CD4-positive, alpha-beta T cell treated with Interleukin-4 for 4 hours (primary cell): ENCODE data around the gene SPG7.

Source experiments
- DNase-seq: peaks from one replicate; pipeline ENCODE4 v3.0.0-alpha.2; 2020

SPG7 gene

DNA sequence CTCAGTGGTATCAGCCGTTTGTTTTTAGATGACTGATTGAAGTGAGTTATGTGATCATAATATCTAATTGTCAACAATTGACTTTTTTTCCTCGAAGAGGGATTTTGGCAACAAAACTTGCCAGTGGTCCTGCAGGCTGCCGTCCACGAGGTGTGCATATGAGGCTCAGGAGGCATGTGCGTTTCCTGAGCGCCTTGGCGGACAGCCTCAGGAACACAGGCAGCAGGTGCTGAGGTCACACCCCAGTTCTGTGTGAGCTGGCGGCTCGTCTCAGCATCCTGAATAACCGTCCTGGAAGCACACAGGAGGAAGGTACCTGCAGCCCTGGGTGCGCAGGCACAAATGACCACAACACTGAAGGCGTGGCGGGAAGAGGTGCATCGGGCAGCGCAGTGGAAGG, 11.7 kb downstream of the SPG7 start:
- DNase-seq = no peak

DNA sequence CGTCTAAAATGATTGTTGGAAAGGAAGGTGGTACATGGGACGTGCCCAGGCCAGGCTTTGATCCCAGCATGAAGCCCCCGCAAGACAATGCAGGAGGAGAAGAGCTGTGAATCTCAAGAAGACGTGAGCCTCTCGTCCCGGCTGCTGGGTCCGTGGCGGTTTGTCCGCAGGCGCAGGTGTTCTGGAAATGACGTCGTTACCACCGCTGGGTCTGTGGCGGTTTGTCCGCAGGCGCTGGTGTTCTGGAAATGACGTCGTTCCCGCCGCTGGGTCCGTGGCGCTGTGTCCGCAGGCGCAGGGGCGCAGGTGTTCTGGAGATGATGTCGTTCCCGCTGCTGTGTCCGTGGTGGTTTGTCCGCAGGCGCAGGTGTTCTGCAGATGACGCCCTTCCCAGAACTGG, 14.1 kb downstream of the SPG7 start:
- no peak for DNase-seq

DNA sequence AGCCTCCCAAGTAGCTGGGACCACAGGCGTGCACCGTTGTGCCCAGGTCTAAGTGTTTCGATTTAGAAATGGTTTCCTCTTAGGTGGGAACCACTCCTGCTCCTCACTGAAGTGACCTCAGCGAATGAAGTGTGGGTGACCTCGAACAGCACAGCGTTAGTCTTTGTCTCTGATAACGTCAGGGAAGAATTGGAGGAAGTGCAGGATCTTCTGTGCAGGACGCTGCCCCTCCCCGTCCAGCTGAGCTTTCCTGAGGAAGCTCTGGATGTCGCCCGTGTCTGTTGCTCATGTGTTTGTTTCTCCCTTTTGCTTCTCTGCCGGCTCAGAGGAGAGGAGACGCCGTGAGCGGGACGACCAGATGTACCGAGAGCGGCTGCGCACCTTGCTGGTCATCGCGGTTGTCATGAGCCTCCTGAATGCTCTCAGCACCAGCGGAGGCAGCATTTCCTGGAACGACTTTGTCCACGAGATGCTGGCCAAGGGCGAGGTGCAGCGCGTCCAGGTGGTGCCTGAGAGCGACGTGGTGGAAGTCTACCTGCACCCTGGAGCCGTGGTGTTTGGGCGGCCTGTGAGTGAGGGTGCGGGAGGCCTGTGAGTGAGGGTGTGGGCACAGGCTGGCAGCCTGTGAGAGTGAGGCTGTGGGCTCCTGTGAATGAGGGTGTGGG, 15.6 kb downstream of the SPG7 start:
- no peak for DNase-seq

DNA sequence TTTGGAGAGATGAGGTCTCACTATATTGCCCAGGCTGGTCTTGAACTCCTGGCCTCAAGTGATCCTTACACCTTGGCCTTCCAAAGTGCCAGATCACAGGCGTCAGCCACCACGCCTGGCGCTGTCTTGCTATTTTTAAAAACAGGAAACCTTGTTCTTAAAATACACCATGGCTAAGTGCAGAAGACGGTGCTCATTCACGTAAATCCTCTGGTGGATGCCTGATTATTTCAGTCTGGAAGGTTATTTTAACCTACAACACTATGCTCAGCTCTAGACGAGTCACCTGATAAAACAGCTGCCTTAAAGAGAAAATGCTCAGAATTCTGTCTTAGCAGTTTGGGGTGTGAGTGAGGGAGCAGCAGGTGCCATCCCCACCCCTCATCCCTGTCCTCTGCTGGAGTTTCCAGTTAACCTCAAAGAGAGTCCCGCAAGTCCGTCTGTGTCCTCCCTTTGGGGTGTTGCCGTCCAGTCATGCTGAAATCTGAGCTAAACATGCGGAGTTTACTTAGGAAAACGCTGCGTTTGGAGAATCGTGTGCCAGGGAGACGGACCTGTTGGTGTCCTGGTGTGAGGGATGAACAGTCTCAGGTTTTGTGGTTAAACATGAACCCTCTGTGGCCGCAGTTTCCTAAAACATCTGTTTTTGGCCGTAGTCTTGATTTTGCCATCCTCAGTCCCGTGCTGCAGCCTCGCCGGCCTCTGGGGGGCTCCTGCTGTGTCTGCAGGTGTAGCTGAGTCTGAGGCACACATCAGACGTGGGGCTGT, 17.1 kb downstream of the SPG7 start:
- no peak for DNase-seq

DNA sequence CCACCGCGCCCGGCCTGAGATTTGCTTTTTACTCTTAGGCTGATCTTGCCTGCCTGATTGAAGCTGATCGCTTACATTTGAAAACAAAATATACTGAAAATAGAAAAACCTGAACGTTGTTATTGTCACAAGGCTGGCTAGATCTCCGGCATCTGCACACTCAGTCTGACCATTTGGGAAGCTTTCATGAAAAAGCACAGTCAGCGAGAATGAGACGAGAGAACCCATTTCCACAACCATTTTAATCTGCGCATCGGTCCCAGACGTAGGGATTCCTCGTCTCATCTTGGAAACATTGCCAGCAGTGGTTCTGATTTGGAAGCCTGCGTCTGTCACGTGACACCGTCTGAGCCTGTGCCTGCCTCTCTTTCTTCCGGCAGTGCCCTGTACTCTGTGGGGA, 20.9 kb downstream of the SPG7 start:
- DNase-seq = no peak

DNA sequence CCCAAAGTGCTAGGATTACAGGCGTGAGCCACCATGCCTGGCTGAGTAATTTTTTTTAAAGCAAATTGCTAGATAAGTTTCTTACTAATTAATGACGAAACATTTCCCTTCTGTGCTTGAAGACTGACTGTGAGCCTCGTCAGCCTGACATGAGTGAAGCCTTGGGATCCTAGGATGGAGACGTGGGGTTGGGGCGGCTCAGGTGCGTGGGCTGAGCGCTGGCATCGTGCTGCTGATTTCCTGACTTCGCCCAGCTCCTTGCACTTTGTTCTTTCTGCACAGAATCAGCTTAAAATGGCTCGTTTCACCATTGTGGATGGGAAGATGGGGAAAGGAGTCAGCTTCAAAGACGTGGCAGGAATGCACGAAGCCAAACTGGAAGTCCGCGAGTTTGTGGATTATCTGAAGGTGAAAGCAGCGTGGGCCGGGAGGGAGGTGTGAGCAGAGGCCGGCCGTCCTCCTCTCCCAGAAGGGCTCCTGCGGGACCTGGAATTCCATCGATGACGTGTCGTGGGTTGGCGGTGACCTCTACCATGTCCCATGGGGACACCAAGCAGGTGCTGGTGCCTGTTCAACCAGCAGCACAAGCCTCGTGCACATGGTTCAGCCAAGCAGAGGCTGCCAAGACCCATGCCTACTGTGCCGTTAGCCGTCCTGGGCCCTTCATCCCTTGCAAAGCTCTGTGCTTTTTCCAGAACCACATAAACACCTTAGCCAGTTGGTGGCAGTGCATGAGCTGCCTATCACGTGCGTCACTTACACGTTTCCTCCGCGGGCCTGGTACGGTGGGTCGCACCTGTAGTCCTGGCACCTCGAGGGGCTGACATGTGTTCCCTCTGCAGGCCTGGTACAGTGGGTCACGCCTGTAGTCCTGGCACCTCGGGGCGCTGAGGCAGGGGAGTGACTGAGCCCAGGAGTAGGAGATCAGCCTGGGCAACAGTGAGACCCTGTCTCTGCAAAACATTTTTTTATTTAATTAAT, 22.5 kb downstream of the SPG7 start:
- DNase-seq = no peak

DNA sequence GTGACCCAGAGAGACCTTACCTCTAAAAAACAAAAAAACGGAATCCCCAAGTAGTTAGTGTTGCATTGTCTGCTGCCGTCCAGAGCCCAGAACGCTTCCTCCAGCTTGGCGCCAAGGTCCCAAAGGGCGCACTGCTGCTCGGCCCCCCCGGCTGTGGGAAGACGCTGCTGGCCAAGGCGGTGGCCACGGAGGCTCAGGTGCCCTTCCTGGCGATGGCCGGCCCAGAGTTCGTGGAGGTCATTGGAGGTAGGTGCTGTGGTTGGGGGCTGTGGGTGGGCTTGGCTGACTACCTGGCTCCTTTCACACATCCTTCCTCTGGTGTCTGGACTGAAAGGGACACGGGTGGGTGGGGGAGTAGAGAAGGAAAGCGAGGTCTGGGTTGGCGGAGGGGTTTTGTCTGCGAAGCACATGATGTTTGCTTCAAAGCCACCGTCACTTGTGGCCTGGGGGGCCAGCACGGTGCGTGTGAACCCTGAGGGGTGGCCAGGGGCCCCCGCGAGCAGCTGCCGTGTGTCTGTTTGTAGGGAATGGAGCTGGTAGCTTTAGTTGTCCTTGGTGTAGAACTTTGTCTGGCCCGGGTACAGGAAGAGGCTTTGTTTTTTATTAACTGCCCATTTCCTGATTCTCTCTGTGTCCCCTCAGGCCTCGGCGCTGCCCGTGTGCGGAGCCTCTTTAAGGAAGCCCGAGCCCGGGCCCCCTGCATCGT, 23.8 kb downstream of the SPG7 start:
- DNase-seq = no peak

DNA sequence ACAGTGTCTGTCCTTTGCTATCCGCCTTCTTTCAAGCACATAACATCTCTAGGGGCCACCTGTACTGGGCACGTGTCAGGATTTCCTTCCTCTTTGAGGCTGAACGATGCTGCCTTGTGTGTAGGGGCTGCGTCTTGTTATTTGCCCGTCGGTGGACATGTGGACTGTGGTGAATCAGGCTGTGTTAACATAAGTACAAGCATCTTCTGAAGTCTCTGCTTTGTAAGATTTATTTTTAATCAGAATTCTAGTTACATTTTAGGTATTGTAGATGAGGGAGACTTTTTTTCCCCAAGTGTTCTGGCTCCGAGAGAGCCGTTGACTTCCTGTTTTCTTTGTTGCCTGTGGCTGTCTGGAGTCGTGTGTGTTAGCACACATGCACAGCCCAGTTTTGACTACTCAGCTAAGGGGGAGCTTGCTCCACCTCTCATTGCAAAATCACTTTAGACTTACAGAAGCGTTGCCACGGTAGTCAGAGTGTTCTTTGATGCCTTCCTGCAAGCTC, 26.1 kb downstream of the SPG7 start:
- DNase-seq = peak; percentile 55

DNA sequence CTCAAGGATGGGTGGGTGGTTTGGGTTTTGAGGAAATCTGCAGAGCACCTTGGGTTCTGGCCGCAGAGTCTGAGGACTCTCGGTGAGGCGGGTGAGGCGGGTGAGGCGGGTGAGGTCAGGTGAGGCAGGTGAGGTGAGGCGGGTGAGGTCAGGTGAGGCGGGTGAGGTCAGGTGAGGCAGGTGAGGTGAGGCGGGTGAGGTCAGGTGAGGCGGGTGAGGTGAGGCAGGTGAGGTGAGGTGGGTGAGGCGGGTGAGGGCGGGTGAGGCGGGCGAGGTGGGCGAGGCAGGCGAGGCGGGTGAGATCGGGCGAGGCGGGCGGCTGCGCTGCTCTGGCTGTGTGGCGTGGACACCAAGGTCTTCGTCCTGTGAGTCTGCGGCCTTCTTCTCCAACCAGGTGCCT, 28.2 kb downstream of the SPG7 start:
- DNase-seq = no peak

DNA sequence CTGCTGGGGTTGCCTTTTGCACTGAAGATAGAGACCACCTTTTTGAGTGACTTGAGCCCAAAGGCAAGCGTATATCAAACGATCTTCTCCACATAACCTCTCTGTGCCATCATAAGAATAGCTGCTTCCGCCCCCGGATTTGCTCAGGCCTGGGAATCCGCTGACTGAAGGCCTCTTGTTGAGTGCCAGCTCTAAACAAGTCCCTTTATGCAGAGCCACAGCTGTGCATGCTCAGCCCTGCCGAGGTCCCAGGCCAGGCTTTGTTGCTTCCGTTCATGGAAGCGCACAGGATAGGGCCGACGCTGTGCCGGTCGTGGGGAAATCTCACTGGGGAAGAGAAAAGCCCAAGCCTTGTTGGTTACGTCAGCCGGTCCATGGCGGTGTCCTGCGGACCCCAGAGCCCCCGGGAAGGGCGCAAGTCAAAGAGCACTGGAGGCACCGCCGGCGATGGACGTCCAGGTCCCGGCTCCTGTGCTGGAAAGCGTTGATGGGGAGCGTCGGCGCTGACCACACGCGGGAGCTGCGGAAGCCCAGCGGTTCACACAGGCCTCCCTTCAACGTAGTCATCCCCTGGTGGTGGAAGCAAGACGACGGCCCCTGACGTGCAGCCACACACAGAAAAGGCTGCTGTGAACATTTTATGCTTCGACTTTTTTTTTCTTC, 28.8 kb downstream of the SPG7 start:
- no peak for DNase-seq

DNA sequence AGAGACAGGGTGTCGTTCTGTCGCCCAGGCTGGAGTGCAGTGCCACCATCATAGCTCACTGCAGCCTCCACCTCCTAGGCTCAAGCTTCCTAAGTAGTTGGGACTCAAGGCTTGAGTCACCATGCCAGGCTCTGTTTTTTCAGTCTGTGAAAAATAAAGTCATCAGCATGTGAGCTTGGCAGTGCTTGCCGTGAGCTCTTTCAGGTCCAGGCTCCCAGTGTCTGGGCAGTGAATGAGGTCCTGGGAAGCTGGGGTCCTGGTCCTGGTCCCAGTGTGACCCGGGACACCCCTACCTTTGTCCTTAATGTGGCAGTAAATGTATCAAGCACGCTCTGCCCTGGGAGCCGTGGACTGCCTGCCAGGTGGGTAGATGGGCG, 29.3 kb downstream of the SPG7 start:
- no peak for DNase-seq

DNA sequence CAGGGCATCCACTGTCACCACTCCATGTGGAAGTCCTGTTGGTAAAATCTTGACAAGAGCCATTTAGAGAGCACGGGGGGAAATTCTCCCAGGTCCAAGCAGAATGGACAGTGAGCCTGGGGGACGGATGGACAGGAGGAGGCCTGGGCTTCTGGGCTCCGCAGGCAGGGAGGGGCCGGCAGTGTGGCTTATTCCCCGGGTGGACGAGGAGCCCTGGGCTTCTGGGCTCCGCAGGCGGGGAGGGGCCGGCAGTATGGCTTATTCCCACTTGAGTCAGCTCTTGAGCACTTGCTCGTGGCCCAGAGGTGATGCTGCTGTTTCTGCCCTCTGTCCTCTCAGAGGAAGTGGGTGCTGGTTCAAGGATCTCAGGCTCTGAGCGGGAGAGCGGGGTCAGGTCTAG, 30.1 kb downstream of the SPG7 start:
- DNase-seq = no peak

DNA sequence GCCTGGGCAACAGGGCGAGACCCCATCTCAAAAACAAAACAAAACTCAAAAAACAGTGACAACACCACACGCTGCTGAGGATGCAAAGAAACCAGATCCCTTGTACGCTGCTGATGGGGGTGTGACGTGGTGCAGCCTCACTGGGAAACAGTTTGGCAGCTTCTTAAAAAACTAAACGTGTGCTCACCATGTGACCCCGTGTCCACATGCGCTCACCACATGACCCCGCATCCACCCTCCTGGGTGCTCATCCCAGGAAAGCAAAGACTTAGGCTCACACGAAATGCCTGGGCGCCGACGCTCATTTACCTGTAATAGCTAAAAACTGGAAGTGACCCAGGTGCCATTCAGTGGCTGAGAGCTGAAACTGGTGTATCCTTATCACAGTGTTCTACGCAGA, 32.4 kb downstream of the SPG7 start:
- DNase-seq = no peak

DNA sequence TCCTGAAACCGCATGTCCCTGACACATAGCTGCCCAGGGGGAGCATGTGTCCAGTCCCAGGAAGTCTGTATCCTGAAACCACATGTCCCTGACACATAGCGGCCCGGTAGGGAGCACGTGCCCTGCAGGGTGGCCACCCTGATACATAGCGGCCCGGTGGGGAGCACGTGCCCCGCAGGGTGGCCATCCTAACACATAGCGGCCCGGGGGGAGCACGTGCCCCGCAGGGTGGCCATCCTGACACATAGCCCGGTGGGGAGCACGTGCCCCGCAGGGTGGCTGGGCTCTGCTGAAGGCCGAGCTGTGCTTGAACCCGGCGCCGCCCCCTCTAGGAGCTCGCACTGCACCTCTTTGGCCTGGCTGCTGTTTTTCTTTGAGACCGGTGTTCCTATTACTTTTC, 33.6 kb downstream of the SPG7 start:
- DNase-seq = no peak

DNA sequence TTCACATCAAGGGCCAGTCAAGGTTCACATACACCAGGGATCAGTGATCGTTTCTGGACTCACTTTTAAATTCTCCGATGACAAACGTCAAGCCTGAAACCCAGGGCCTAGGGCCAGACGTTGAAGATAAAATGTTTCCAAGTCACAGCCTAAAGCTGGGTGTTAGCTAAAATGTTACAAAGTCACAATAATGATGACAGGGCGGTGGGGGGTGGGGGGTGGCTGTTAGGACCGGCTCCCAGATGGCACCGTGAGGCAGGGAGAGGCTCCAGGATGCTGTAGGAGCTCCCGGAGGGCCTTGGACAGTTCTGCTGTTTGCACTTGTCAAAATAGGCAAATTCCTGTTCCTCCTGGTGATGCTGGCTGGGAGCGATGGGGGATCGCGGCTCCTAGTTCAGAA, 35.9 kb downstream of the SPG7 start:
- no peak for DNase-seq

DNA sequence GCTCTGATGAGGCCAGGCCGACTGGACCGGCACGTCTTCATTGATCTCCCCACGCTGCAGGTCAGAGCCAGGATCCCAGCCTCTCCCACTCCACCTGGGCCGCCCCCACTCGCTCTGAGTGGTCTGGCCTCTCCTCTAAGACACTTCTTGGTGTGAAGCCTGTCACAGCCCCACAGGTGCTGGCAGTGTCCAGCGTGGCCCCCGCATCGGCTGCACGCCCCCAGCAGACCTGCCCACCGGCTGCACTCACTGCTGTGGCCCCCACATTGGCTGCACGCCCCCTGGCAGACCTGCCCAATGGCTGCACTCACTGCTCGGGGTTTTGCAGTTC, 36.5 kb downstream of the SPG7 start:
- no peak for DNase-seq

DNA sequence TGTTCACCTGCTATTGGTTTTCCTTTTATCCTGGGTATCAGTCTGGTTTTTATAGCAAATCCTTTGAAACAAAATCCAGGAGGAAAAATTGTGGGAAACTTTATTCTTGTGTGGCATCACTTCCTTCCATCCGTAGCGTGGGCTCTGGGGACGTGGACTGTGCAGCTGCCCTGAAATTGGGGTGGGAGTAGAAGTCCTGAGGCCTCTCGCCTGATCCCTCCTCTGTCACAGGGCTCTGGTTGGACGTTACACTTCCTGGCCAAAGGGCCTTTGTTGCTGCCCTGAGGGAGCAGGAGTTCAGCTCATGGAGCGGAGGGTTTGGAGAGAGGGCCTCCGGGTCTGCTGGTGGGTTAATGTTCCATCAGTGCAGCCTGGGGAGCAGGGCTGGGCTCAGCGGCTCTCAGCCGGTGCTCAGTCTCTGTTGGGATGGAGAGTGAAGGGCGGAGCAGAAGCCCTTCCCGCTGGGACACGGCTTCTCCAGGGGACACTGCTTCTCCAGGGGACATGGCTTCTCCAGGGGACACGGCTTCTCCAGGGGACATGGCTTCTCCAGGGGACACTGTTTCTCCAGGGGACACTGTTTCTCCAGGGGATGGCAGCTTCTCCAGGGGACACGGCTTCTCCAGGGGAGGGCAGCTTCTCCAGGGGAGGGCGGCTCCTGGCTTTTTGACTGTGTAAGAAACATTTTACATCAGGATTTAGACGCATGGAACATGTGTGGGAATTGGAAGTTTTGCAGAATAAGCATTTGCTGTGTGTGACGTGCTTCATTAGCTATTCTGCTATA, 37.0 kb downstream of the SPG7 start:
- DNase-seq = no peak

DNA sequence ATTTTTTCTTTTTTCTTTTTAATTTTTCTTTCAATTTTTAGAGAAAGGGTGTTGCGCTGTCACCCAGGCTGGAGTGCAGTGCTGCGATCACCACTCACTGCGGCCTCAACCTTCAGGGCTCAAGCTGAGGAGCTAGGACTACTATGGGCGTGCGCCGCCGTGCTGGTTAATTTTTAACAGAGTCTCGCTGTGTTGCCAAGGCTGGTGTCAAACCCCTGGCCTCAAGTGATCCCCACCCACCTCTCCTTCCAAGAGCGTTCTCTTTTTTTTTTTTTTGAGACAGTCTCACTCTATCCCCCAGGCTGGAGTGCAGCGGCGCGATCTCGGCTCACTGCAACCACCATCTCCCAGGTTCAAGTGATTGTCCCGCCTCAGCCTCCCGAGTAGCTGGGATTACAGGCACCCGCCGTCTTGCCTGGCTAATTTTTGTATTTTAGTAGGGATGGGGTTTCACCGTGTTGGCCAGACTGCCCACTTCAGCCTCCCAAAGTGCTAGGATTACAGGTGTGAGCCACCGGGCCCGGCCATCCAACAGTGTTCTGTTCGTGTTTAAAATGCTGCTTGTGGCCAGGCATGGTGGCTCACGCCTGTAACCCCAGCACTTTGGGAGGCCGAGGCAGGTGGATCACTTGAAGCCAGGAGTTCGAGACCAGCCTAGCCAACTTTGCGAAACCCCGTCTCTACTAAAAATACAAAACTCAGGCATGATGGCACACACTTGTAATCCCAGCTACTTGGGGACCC, 37.8 kb downstream of the SPG7 start:
- DNase-seq = no peak

DNA sequence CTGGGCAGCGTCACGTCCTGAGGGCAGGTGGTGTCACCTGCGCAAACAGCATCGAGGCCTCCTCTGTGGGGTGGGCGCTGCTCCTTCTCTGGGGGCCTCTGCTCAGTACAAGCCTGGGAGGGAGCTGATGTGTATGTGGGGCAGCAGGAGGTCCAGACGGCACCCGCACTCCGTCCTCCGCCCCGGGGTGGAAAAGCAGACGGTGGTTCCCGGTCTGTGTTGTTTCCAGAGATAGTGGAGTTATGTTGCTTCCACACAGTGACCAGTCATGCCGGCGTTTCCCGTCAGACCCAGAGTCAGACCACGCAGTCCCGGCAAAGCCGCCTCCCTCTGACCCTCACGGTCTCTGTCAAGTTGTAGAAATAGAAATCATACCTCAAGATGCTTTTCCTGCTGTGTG, 38.6 kb downstream of the SPG7 start:
- DNase-seq = no peak

DNA sequence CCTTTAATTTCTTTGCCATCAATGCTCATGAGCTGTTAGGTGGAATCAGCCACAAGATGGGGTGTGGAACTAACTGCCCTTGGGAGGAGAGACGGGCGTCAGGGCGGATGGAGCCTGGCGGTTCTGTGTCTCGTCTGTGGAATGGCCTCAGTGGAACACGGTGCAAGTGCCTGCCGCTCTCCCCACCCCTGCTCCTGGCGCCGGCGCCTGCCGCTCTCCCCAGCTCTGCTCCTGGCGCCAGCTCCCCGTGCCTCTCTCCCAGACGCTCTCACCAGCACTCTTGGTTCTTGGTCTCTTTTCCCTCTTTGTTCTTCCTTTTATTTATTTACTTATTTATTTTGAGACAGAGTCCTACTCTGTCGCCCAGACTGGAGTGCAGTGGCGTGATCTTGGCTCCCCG, 39.1 kb downstream of the SPG7 start:
- DNase-seq = no peak

DNA sequence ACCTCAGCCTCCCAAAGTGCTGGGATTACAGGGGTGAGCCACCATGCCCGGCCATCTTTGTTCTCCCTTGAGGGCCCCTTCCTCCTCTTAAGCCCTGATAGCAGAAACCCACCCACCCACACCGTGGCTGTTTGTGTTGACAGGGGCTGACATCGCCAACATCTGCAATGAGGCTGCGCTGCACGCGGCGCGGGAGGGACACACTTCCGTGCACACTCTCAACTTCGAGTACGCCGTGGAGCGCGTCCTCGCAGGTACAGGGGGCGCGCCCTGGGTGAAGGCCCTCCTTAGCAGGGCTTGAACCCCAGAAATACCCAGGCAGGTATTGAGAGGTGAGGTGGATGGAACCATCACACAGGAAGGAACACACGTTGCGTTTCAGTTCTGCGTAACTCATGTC, 39.7 kb downstream of the SPG7 start:
- DNase-seq = no peak
